Sigmoid colon (tissue), 7 donors: ENCODE data around the gene SLC25A53. TPM values are rescaled to one million over a fixed set of nuclear protein-coding genes. Genes with fewer than 3 reads are reported as not detected.
A peak's percentile ranks its signal among the peaks of the same experiment; 100 is the strongest.

Experiments
- DNase-seq: peaks from one replicate; pipeline ENCODE4 v3.0.0-alpha.2; 2019
- H3K27ac ChIP-seq, 4 donors: fragments of 200-600 bp; sonication (generic); one replicate each; pipeline ENCODE4 v1.5.1; 2016 to 2019; ENCODE audit warnings: mild to moderate bottlenecking in 1 of 4
- H3K27me3 ChIP-seq, 3 donors: fragments of 200-600 bp; sonication (generic); one replicate each; pipeline ENCODE4 v1.5.1; 2019; ENCODE audit warnings: mild to moderate bottlenecking in 1 of 3
- H3K36me3 ChIP-seq, 4 donors: fragments of 200-600 bp; sonication (generic); one replicate each; pipeline ENCODE4 v1.5.1; 2016 to 2019
- H3K4me1 ChIP-seq, 4 donors: fragments of 200-600 bp; sonication (generic); one replicate each; pipeline ENCODE4 v1.5.1; 2017 to 2019
- H3K4me3 ChIP-seq, 4 donors: fragments of 200-600 bp; sonication (generic); one replicate each; pipeline ENCODE4 v1.5.1; 2017 to 2019; ENCODE audit warnings: mild to moderate bottlenecking in 2 of 4, moderate library complexity in 1 of 4
- H3K9me3 ChIP-seq, 4 donors: fragments of 200-600 bp in 3 of 4; sonication (generic) in 3 of 4; one replicate each; pipeline versions ENCODE4 v1.5.1 to v1.6.1; 2013 to 2019
- EP300 ChIP-seq, 4 donors: sonication (generic); formaldehyde crosslinking; IDR thresholded peaks; one replicate each; pipeline ENCODE4 v1.6.1; 2017; ENCODE audit warnings: antibody characterized with exemption in 4 of 4
- POLR2A ChIP-seq, 2 donors: fragments of 450-650 bp; IDR thresholded peaks; one replicate each; pipeline ENCODE4 v1.6.1; 2016; ENCODE audit warnings: antibody characterized with exemption in 2 of 2, mild to moderate bottlenecking in 2 of 2, moderate library complexity in 2 of 2
- POLR2AphosphoS5 ChIP-seq, 4 donors: sonication (generic); formaldehyde crosslinking; IDR thresholded peaks; one replicate each; pipeline ENCODE4 v1.6.1; 2017; ENCODE audit warnings: antibody characterized with exemption in 4 of 4
- WGBS, 2 donors: extraction: QIAGEN DNeasy Blood & Tissue Kit; methylation state at CpG; one replicate each; pipeline ENCODE4 v1.1.7; 2013; 5-methylcytosine and 5-hydroxymethylcytosine counted together
- intact Hi-C: fragments of 100-400 bp; cut with DNase I; formaldehyde crosslinking; loops from one replicate; pipeline ENCODE4 v1.15.1; 2023
- polyA plus RNA-seq, 3 donors: library from polyadenylated mRNA; stranded (reverse); fragments of 200-250 nt; gene quantifications; one replicate each; pipeline ENCODE4 v1.2.3, GENCODE V29; 2013
- total RNA-seq, 4 donors: library from RNA; depleted of rRNA; stranded (reverse); fragments of >200 nt; gene quantifications; one replicate each; pipeline ENCODE4 v1.1.0, GENCODE V29; 2016
- TF ChIP-seq, protein P1 (sequence below), 4 experiments: fragments of 450-650 bp in 3 of 4; fragments of 200-600 bp in 1 of 4; IDR thresholded peaks; one replicate each; pipeline ENCODE4 v1.5.1; 2016 to 2019; ENCODE audit warnings: antibody characterized with exemption in 4 of 4, mild to moderate bottlenecking in 3 of 4, moderate library complexity in 2 of 4
- donor health status: healthy with polysubstance abuse.
- donor health status: Bipolar disorder and iron deficiency.
- donor health status: healthy.

The SLC25A53 gene
- total and polyA plus RNA-seq, 7 donors = 8.2 to 23.5 (median 14.7) TPM

DNA sequence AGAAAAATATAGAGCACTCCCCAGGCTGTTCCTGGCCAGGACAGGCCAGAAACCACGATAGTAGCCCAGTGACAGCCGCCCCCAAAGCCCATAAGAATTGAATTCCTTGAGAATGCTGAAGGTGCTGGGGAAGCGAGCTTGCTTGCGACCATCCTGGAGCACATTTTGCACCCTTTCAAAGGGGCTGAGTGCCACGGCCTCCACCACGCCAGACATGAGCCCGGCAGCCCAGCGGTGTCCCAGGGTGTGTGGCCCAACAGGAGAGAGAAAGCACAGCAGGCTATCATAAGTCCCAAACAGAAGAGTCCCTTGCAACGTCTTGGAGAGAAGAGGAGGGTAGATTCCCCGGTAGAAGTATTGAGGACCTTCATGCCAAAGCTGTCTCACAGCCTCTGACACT lies 52.1 kb downstream of the SLC25A53 start:
- TF ChIP-seq POLR2AphosphoS5 (IDR thresholded peaks at IDR 0.05) = no peak
- no peak for TF ChIP-seq EP300 (IDR thresholded peaks at IDR 0.05)
- no peak for TF ChIP-seq POLR2A (IDR thresholded peaks at IDR 0.05)
- TF ChIP-seq, protein P1, sequence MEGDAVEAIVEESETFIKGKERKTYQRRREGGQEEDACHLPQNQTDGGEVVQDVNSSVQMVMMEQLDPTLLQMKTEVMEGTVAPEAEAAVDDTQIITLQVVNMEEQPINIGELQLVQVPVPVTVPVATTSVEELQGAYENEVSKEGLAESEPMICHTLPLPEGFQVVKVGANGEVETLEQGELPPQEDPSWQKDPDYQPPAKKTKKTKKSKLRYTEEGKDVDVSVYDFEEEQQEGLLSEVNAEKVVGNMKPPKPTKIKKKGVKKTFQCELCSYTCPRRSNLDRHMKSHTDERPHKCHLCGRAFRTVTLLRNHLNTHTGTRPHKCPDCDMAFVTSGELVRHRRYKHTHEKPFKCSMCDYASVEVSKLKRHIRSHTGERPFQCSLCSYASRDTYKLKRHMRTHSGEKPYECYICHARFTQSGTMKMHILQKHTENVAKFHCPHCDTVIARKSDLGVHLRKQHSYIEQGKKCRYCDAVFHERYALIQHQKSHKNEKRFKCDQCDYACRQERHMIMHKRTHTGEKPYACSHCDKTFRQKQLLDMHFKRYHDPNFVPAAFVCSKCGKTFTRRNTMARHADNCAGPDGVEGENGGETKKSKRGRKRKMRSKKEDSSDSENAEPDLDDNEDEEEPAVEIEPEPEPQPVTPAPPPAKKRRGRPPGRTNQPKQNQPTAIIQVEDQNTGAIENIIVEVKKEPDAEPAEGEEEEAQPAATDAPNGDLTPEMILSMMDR (IDR thresholded peaks at IDR 0.05) = no peak
- H3K36me3 ChIP-seq = no peaks in the 10 kb centered on the region
- no peak for DNase-seq
- no peak overlapping the region for H3K27ac ChIP-seq
- H3K4me3 ChIP-seq = no peak overlapping the region
- H3K9me3 ChIP-seq = no peaks in the 10 kb centered on the region
- H3K27me3 ChIP-seq = no peaks in the 10 kb centered on the region
- 92 to 93% methylated on average over 10 of the region's 10 CpGs for WGBS, 2 donors
- intact Hi-C loops = no loop called here
- H3K4me1 ChIP-seq = no peaks in the 10 kb centered on the region

DNA sequence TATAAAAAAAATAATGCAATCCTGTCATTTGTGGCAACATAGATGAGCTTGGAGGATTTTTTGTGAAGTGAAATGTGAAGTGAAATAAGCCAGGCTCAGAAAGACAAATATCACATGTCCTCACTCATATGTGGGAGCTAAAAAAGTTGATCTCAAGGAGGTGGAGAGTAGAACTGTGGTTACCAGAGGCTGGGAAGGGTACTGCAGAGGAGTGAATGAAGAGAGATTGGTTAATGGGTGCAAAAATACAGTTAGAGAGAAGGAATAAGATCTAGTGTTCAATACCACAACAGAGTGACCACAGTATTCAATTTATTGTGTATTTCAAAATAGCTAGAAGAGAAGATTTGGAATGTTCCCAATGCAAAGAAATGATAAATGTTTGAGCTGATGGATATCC lies 57.9 kb downstream of the SLC25A53 start:
- no peak for DNase-seq
- Histone ChIP-seq H3K4me1 (no peaks in the 10 kb centered on the region), H3K36me3 (no peaks in the 10 kb centered on the region), H3K27me3 (no peaks in the 10 kb centered on the region), H3K4me3 (no peak overlapping the region), H3K27ac (no peak overlapping the region), H3K9me3 (no peaks in the 10 kb centered on the region)
- intact Hi-C loops = loop anchor here (2.0 kb wide), 2 partner anchors 14 to 38 kb away; partner anchors contain the start of gene ZCCHC18
- TF ChIP-seq POLR2AphosphoS5 (IDR thresholded peaks at IDR 0.05) (no peak), POLR2A (IDR thresholded peaks at IDR 0.05) (no peak), EP300 (IDR thresholded peaks at IDR 0.05) (no peak)
- TF ChIP-seq, protein P1 (IDR thresholded peaks at IDR 0.05) = no peak

DNA sequence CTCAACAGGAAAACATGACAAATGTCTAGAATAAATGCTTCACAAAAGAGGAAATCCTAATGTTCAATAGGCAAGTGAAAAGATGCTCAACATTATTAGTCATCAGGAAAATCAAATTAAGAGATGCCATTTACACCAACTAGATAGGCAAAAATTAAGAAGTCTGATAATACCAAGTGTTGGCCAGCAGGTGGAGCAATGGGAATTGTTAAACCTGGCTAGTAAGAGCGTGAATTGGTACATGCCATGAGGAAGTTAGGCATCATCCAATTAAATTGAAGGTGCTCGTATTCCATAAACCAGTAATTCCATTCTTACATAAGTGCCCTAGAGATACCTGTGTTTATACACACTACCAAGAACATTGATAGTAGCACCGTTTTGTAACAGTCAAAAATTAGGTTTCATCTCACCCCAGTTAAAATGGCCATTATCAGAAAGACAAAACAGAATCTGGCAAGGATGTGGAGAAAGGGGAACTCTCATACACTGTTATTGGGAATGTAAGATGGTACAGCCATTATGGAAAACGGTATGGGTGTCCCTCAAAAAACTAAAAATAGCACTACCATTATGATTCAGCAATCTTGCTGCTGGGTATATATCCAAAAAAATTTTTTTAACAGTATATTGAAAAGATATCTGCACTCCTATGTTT lies 58.5 kb downstream of the SLC25A53 start:
- no peak for TF ChIP-seq EP300 (IDR thresholded peaks at IDR 0.05)
- TF ChIP-seq, protein P1 (IDR thresholded peaks at IDR 0.05) = peak; percentile 32 to 52 (median 42)
- no peak overlapping the region for H3K4me3 ChIP-seq
- 0 to 3% methylated on average over 4 of the region's 4 CpGs for WGBS, 2 donors
- DNase-seq = peak; percentile 75
- H3K9me3 ChIP-seq = no peaks in the 10 kb centered on the region
- H3K4me1 ChIP-seq = no peaks in the 10 kb centered on the region
- intact Hi-C loops = loop anchor here (2.0 kb wide), 2 partner anchors 15 to 39 kb away; partner anchors contain the start of gene ZCCHC18
- no peak overlapping the region for H3K27ac ChIP-seq
- H3K27me3 ChIP-seq = no peaks in the 10 kb centered on the region
- H3K36me3 ChIP-seq = no peaks in the 10 kb centered on the region

DNA sequence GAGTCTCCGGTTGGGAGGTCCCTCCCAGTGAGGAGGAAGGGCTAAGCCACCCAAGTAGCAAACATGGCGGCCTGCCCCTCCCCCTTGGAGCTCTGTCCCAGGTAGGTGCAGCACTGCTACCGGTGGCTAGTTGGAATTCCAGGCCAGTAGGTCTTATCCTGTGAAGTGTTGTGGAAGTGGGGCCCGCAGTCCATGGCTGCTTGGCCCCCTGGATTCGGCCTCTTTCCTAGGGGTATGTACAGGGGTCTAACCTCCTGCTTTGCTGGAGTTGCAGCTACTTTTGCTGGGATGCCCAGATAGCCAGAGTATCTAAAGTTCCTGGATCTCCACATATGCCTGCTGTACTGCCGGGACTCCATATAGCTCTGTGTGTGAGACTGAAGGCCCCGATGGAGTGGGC lies 70.9 kb downstream of the SLC25A53 start:
- no peak for DNase-seq
- TF ChIP-seq POLR2AphosphoS5 (IDR thresholded peaks at IDR 0.05) = no peak
- TF ChIP-seq EP300 (IDR thresholded peaks at IDR 0.05) = no peak
- TF ChIP-seq, protein P1 (IDR thresholded peaks at IDR 0.05) = no peak
- no peak for TF ChIP-seq POLR2A (IDR thresholded peaks at IDR 0.05)
- WGBS, 2 donors = 83% methylated on average over 7 of the region's 7 CpGs
- Histone ChIP-seq H3K27me3 (no peaks in the 10 kb centered on the region), H3K4me3 (no peak overlapping the region), H3K9me3 (no peaks in the 10 kb centered on the region), H3K36me3 (no peaks in the 10 kb centered on the region), H3K4me1 (no peaks in the 10 kb centered on the region), H3K27ac (no peak overlapping the region)
- intact Hi-C loops = no loop called here

DNA sequence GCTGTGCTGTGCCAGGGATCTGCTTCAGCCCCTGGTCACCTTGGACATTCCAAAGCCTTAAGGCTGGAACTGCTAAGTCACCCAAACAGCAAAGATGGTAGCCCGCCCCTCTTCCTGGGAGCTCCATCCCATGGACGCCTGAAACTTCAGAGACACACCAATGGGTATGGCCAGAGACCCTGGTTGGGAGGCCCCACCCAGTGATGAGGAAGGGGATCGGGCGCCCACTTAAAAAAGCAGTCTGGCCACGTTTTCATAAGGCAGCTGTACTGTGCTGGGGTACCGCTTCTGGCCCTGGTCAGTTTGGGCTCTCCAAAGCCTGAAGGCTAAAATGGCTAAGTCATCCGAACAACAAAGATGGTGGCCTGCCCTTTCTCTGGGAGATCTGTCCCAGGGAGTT lies 71.3 kb downstream of the SLC25A53 start:
- Histone ChIP-seq H3K36me3 (no peaks in the 10 kb centered on the region), H3K27me3 (no peaks in the 10 kb centered on the region), H3K4me3 (no peak overlapping the region), H3K9me3 (no peaks in the 10 kb centered on the region), H3K27ac (no peak overlapping the region), H3K4me1 (no peaks in the 10 kb centered on the region)
- TF ChIP-seq POLR2AphosphoS5 (IDR thresholded peaks at IDR 0.05) (no peak), POLR2A (IDR thresholded peaks at IDR 0.05) (no peak), EP300 (IDR thresholded peaks at IDR 0.05) (no peak)
- TF ChIP-seq, protein P1 (IDR thresholded peaks at IDR 0.05) = no peak
- WGBS, 2 donors = 88 to 93% methylated on average over 7 of the region's 7 CpGs
- DNase-seq = no peak
- intact Hi-C loops = no loop called here
